Measurements from ENCODE around the gene GRAMD1C. TPM values are rescaled to one million over a fixed set of nuclear protein-coding genes. Genes with fewer than 3 reads are reported as not detected.

The GRAMD1C gene
- total RNA-seq, 1 experiment from 2014 or later, result 3.9 TPM

- Mint-ChIP-seq H3K4me1 (ENCODE audit: low read depth, unreplicated experiment) (peaks cover 7% of the 10 kb centered on the region), H3K27ac (ENCODE audit: unreplicated experiment) (no peak overlapping the region), H3K9me3 (ENCODE audit: unreplicated experiment) (no peaks in the 10 kb centered on the region), H3K27me3 (ENCODE audit: insufficient read depth, unreplicated experiment) (peaks cover 8% of the 10 kb centered on the region), H3K36me3 (ENCODE audit: insufficient read depth, unreplicated experiment) (no peaks in the 10 kb centered on the region), H3K4me3 (ENCODE audit: unreplicated experiment) (no peak overlapping the region)
- Histone ChIP-seq H3K9me3 (no peaks in the 10 kb centered on the region), H3K4me3 (ENCODE audit: low read depth, low read length) (no peak overlapping the region), H3K36me3 (ENCODE audit: control insufficient read depth, insufficient read depth, low read length) (no peaks in the 10 kb centered on the region), H3K27me3 (replicated peaks; ENCODE audit: control insufficient read depth, insufficient read depth, low read length) (no peaks in the 10 kb centered on the region), H3K4me1 (no peaks in the 10 kb centered on the region)
- no peak for DNase-seq
- TF ChIP-seq CTCF (IDR thresholded peaks at IDR 0.05; ENCODE audit: insufficient read depth in 1 of 2, low read depth in 1 of 2, low read length in 1 of 2, severe bottlenecking in 1 of 2, unreplicated experiment in 1 of 2), result no peak
- CTCF ChIA-PET, result no interaction called here
- POLR2A ChIA-PET, result no interaction called here
- intact Hi-C loops (cut with micrococcal nuclease; ENCODE audit: unreplicated experiment), result no loop called here
- no TSS peak for BruUV-seq (replicated peaks)
Measured at GRCh38 chr3:113952921-113953320, 114.3 kb downstream of the GRAMD1C start.

DNA sequence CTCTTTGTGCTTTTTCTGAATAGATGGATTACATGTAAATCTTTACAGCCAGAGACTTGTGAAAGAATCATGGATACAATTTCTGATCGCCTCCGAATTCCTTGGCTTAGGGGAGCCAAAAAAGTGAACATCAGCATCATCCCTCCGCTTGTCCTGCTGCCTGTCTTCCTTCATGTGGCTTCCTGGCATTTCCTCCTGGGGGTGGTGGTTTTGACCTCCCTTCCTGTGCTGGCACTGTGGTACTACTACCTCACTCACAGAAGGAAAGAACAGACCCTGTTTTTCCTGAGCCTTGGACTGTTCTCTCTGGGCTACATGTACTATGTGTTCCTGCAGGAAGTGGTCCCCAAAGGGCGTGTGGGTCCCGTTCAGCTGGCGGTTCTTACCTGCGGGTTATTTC is 115.1 kb downstream of the GRAMD1C start:
- CTCF ChIA-PET, result no interaction called here
- POLR2A ChIA-PET, result no interaction called here
- Histone ChIP-seq H3K27me3 (replicated peaks; ENCODE audit: control insufficient read depth, insufficient read depth, low read length) (no peaks in the 10 kb centered on the region), H3K4me1 (no peaks in the 10 kb centered on the region), H3K9me3 (no peaks in the 10 kb centered on the region), H3K36me3 (ENCODE audit: control insufficient read depth, insufficient read depth, low read length) (no peaks in the 10 kb centered on the region), H3K4me3 (ENCODE audit: low read depth, low read length) (no peak overlapping the region)
- DNase-seq, result no peak
- no peaks in the 10 kb centered on the region for H3K36me3 Mint-ChIP-seq (ENCODE audit: insufficient read depth, unreplicated experiment)
- BruUV-seq (replicated peaks), result no TSS peak
- no peaks in the 10 kb centered on the region for H3K9me3 Mint-ChIP-seq (ENCODE audit: unreplicated experiment)
- no peak for TF ChIP-seq CTCF (IDR thresholded peaks at IDR 0.05; ENCODE audit: insufficient read depth in 1 of 2, low read depth in 1 of 2, low read length in 1 of 2, severe bottlenecking in 1 of 2, unreplicated experiment in 1 of 2)
- no peak overlapping the region for H3K4me3 Mint-ChIP-seq (ENCODE audit: unreplicated experiment)
- intact Hi-C loops (cut with micrococcal nuclease; ENCODE audit: unreplicated experiment), result no loop called here
- peaks cover 6% of the 10 kb centered on the region for H3K4me1 Mint-ChIP-seq (ENCODE audit: low read depth, unreplicated experiment)
- H3K27me3 Mint-ChIP-seq (ENCODE audit: insufficient read depth, unreplicated experiment), result peaks cover 7% of the 10 kb centered on the region
- H3K27ac Mint-ChIP-seq (ENCODE audit: unreplicated experiment), result no peak overlapping the region

GRCh38 chr3:113954091-113954685 is 115.6 kb downstream of the GRAMD1C start:
- peaks cover under 1% of the 10 kb centered on the region for H3K4me1 Mint-ChIP-seq (ENCODE audit: low read depth, unreplicated experiment)
- H3K4me3 Mint-ChIP-seq (ENCODE audit: unreplicated experiment), result no peak overlapping the region
- no peaks in the 10 kb centered on the region for H3K36me3 Mint-ChIP-seq (ENCODE audit: insufficient read depth, unreplicated experiment)
- intact Hi-C loops (cut with micrococcal nuclease; ENCODE audit: unreplicated experiment), result no loop called here
- no peaks in the 10 kb centered on the region for H3K36me3 ChIP-seq (ENCODE audit: control insufficient read depth, insufficient read depth, low read length)
- DNase-seq, result no peak
- H3K27me3 Mint-ChIP-seq (ENCODE audit: insufficient read depth, unreplicated experiment), result peaks cover 3% of the 10 kb centered on the region
- H3K4me1 ChIP-seq, result no peaks in the 10 kb centered on the region
- no peaks in the 10 kb centered on the region for H3K9me3 Mint-ChIP-seq (ENCODE audit: unreplicated experiment)
- ChIA-PET CTCF (no interaction called here), POLR2A (no interaction called here)
- no TSS peak for BruUV-seq (replicated peaks)
- no peak for TF ChIP-seq CTCF (IDR thresholded peaks at IDR 0.05; ENCODE audit: insufficient read depth in 1 of 2, low read depth in 1 of 2, low read length in 1 of 2, severe bottlenecking in 1 of 2, unreplicated experiment in 1 of 2)
- H3K27ac Mint-ChIP-seq (ENCODE audit: unreplicated experiment), result no peak overlapping the region
- no peaks in the 10 kb centered on the region for H3K27me3 ChIP-seq (replicated peaks; ENCODE audit: control insufficient read depth, insufficient read depth, low read length)
- no peak overlapping the region for H3K4me3 ChIP-seq (ENCODE audit: low read depth, low read length)
- no peaks in the 10 kb centered on the region for H3K9me3 ChIP-seq

All from Caco-2 (cell line).